ENCODE measurements around the gene EIF2AK2. TPM values are rescaled to one million over a fixed set of nuclear protein-coding genes. Genes with fewer than 3 reads are reported as not detected.

Gene EIF2AK2
- total and polyA plus RNA-seq, 8 donors = 36.1 to 54.2 (median 37.9) TPM

GRCh38 chr2:37192551-37192950 lies 35.8 kb upstream of the EIF2AK2 start:
- TF ChIP-seq CTCF (IDR thresholded peaks at IDR 0.05) = no peak
- Histone ChIP-seq H3K9me3 (no peaks in the 10 kb centered on the region), H3K4me3 (no peak overlapping the region), H3K27me3 (no peaks in the 10 kb centered on the region), H3K27ac (no peak overlapping the region), H3K36me3 (no peaks in the 10 kb centered on the region), H3K4me1 (peaks cover 6 to 31% of the 10 kb centered on the region in 2 donors)
- no peak for ATAC-seq
- intact Hi-C loops (cut with DNase I) = no loop called here
- DNase-seq = no peak

GRCh38 chr2:37191747-37192146 lies 35.0 kb upstream of the EIF2AK2 start:
- no peak for TF ChIP-seq CTCF (IDR thresholded peaks at IDR 0.05)
- Histone ChIP-seq H3K4me3 (no peak overlapping the region), H3K36me3 (no peaks in the 10 kb centered on the region), H3K4me1 (peaks cover 0 to 24% of the 10 kb centered on the region in 2 donors), H3K9me3 (no peaks in the 10 kb centered on the region), H3K27me3 (no peaks in the 10 kb centered on the region), H3K27ac (peak overlapping the region in 1 of 2 donors; percentile 88)
- DNase-seq (peak in 1 of 4 donors; percentile 64), ATAC-seq (no peak)
- intact Hi-C loops (cut with DNase I) = no loop called here

GRCh38 chr2:37191253-37191652 lies 34.5 kb upstream of the EIF2AK2 start:
- no peak for ATAC-seq
- intact Hi-C loops (cut with DNase I) = no loop called here
- Histone ChIP-seq H3K27me3 (no peaks in the 10 kb centered on the region), H3K27ac (peak overlapping the region in 1 of 2 donors; percentile 88), H3K9me3 (no peaks in the 10 kb centered on the region), H3K36me3 (no peaks in the 10 kb centered on the region), H3K4me3 (no peak overlapping the region), H3K4me1 (peaks cover 0 to 24% of the 10 kb centered on the region in 2 donors)
- TF ChIP-seq CTCF (IDR thresholded peaks at IDR 0.05) = no peak
- peak in 1 of 4 donors; percentile 71 for DNase-seq

GRCh38 chr2:37190290-37190689 lies 33.5 kb upstream of the EIF2AK2 start:
- no peak for DNase-seq
- Histone ChIP-seq H3K4me1 (peaks cover 0 to 20% of the 10 kb centered on the region in 2 donors), H3K27ac (peak overlapping the region in 1 of 2 donors; percentile 88)

More at GRCh38 chr2:37190290-37190689, 33.5 kb upstream of the EIF2AK2 start:
- ATAC-seq = no peak
- H3K36me3 ChIP-seq = no peaks in the 10 kb centered on the region
- intact Hi-C loops (cut with DNase I) = no loop called here
- no peaks in the 10 kb centered on the region for H3K27me3 ChIP-seq
- TF ChIP-seq CTCF (IDR thresholded peaks at IDR 0.05) = no peak
- no peak overlapping the region for H3K4me3 ChIP-seq
- H3K9me3 ChIP-seq = no peaks in the 10 kb centered on the region

All from left lung (tissue), 10 donors.